ENCODE measurements around the gene PCBP4.

Gene PCBP4

GRCh38 chr3:51980253-51980652 is 13.0 kb upstream of the PCBP4 start:
- TF ChIP-seq CTCF (IDR thresholded peaks at IDR 0.05; ENCODE audit: control insufficient read depth, extremely low read depth, insufficient read depth), result no peak
- DNase-seq (ENCODE audit: low read depth), result no peak
- H3K4me3 ChIP-seq (ENCODE audit: low read depth, low read length), result no peak overlapping the region

- DNase-seq (ENCODE audit: low read depth), result no peak
- TF ChIP-seq CTCF (IDR thresholded peaks at IDR 0.05; ENCODE audit: control insufficient read depth, extremely low read depth, insufficient read depth), result no peak
- no peak overlapping the region for H3K4me3 ChIP-seq (ENCODE audit: low read depth, low read length)
Observed at GRCh38 chr3:51978143-51978502, 10.9 kb upstream of the PCBP4 start.

DNA sequence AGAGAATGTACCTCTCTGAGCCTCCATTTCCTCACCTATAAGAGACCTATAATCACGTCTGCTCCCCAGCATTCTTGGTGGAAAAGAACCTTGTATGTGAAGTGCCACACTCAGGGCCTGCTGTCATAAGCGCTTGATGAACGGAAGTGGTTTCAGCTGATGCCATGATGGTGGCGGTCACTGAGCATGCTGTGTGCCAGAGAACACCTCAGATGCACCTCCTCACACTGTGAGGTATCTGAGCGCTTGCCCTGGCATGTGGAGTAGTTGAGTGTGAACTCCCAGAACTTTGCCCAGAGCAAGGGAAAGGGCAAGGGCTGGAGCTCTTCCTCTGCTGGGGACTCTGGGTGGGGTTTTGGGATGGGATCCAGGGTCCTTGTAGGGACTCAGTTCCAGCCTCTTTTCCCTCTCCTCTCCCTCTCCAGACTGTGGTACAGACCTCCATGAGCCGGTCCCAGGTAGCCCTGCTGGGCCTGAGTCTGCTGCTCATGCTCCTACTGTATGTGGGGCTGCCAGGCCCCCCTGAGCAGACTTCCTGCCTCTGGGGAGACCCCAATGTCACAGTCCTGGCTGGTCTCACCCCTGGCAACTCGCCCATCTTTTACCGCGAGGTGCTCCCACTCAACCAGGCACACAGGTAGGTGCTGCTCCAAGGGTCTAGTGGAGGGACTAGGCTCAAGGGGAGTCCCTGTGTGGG is 10.3 kb upstream of the PCBP4 start:
- H3K4me3 ChIP-seq (ENCODE audit: low read depth, low read length), result no peak overlapping the region
- no peak for TF ChIP-seq CTCF (IDR thresholded peaks at IDR 0.05; ENCODE audit: control insufficient read depth, extremely low read depth, insufficient read depth)
- no peak for DNase-seq (ENCODE audit: low read depth)

GRCh38 chr3:51975852-51976549 is 8.7 kb upstream of the PCBP4 start:
- TF ChIP-seq CTCF (IDR thresholded peaks at IDR 0.05; ENCODE audit: control insufficient read depth, extremely low read depth, insufficient read depth), result no peak
- no peak for DNase-seq (ENCODE audit: low read depth)
- H3K4me3 ChIP-seq (ENCODE audit: low read depth, low read length), result peak overlapping the region; percentile 82

DNA sequence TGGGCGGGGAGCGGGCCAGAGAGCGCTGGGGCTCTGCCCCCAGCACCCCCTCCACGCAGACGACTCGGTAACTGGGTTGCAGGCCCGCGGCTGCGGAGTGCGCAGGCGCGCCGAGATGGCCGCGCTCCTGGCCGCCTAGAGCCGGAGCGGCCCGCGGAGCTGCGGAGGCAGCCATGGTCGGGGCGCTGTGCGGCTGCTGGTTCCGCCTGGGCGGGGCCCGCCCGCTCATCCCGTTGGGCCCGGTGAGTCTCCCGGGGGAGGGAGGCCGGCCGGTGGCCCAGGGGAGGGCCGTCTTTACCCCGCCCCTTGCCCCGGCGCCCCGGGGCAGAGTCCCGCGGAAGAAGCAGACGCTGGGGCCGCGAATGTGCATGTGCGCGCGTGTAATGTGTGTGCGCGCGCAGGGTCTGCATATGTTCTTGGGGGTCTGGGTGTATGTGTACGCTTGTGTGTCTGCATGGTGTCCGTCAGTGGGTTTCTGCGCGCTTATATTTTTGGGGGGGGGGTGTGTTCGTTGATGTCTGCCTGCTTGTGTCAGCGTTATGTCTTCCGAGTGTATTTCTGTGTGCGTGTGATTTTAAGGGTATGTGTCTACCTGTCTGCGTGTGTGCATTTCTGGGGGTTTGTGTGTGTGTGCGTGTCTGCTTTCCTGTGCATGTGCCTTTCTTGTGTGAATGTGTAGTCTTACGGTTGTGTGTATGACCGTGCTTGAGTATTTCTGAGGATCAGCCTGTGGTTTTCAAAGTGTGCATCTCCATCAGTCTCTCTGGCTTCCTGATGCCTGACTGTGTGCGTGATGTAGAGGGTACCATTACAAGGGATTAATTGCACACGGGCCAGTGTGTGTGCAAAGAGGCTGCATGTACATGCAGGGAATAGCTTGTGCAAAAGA is 8.0 kb upstream of the PCBP4 start, which contains the start of gene ABHD14A:
ABHD14A (plus strand) TSS at position 102 of the 889 bp plus-strand sequence; CDS start at position 174, 72 bp downstream.
- DNase-seq (ENCODE audit: low read depth), result no peak
- TF ChIP-seq CTCF (IDR thresholded peaks at IDR 0.05; ENCODE audit: control insufficient read depth, extremely low read depth, insufficient read depth), result no peak
- H3K4me3 ChIP-seq (ENCODE audit: low read depth, low read length), result peak within 1 kb of the TSS; percentile 82

GRCh38 chr3:51974277-51974962 is 7.2 kb upstream of the PCBP4 start:
- H3K4me3 ChIP-seq (ENCODE audit: low read depth, low read length), result peak overlapping the region; percentile 82
- DNase-seq (ENCODE audit: low read depth), result peak; percentile 58
- TF ChIP-seq CTCF (IDR thresholded peaks at IDR 0.05; ENCODE audit: control insufficient read depth, extremely low read depth, insufficient read depth), result no peak
